Motor neuron (in vitro differentiated cells): ENCODE measurements around the gene TAF6. TPM values are rescaled to one million over a fixed set of nuclear protein-coding genes. Genes with fewer than 3 reads are reported as not detected.

Source experiments
- ATAC-seq, 8 experiments: fragments of 200-7000 bp; cut with Tn5 transposase; replicated peaks in 6 of 8; 2 replicates each; pipeline ENCODE4 v1.8.0; 2021; ENCODE audit warnings: mild to moderate bottlenecking in 8 of 8, moderate library complexity in 8 of 8
- H3K27ac ChIP-seq, 2 donors: fragments of 250-450 bp; sonication (Bioruptor Pico); 2 replicates each; pipeline ENCODE4 v1.9.0; 2021; ENCODE audit warnings: antibody characterized with exemption in 2 of 2, mild to moderate bottlenecking in 2 of 2, moderate library complexity in 1 of 2
- H3K4me1 ChIP-seq, 2 donors: fragments of 250-450 bp; sonication (Bioruptor Pico); replicated peaks in 1 of 2; 2 replicates each; pipeline ENCODE4 v1.6.1; 2021; ENCODE audit warnings: antibody characterized with exemption in 2 of 2, mild to moderate bottlenecking in 2 of 2, moderate library complexity in 1 of 2
- H3K4me3 ChIP-seq, 5 donors: fragments of 250-450 bp; sonication (Bioruptor Pico); 2 replicates each; pipeline ENCODE4 v1.9.0; 2021; ENCODE audit warnings: antibody characterized with exemption in 5 of 5, mild to moderate bottlenecking in 5 of 5, moderate library complexity in 4 of 5
- WGBS, 10 experiments: fragments of 450-650 bp; shearing (Covaris generic); methylation state at CpG; one replicate each; pipeline ENCODE4 v1.0.0; 2022; 5-methylcytosine and 5-hydroxymethylcytosine counted together
- in situ Hi-C, 9 experiments: fragments of 400-800 bp; cut with MboI; loops; one replicate each; pipeline ENCODE4 v1.15.0; 2021; ENCODE audit warnings: low sequenced_read_pairs in 9 of 9, low pct_unique_long_range_greater_than_20kb in 2 of 9; ENCODE audit not compliant: unreplicated experiment in 9 of 9
- total RNA-seq, 8 experiments: library from RNA; unstranded; fragments of 300-600 nt; gene quantifications; 2 replicates each; pipeline versions ENCODE4 v1.2.3 to v1.2.4, GENCODE V29; 2022

TAF6 gene
- total RNA-seq, 8 experiments from 2014 or later: 18.0 to 49.1 (median 33.5) TPM

DNA sequence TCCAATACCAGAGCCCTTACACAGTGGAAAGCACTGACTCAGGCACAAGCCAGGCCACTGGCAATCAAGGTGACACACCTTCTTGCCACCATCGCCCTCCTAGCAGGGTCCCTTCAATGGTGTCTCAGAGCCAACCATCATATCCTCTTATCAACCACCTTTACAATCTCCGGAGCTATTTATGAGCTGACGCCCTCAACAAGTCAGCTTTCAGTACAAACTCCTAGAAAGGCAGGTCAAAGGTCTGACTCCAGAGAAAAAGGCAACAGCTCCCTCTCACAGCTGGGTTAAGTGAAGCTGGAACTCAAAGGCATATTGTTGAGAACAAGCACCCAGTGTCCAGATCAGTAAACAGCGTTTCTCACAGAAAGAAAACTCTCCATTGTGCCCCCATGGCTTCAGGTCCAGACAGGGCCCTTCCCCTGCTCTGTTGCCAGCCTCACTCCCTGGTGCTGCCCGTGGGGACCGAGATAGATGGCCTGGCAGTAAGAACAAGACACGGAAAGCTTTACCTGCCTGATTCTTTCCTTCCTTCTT lies 40.1 kb downstream of the TAF6 start:
- 67 to 100% (median 94%) methylated on average over 1 to 6 of the region's 7 CpGs; no CpG with 5 or more reads in 1 of the 10 experiments for WGBS, 10 experiments
- peaks cover 8 to 12% of the 10 kb centered on the region in 2 donors for H3K4me1 ChIP-seq
- ATAC-seq: no peak
- in situ Hi-C loops: no loop called here
- H3K27ac ChIP-seq: no peak overlapping the region
- no peak overlapping the region for H3K4me3 ChIP-seq

DNA sequence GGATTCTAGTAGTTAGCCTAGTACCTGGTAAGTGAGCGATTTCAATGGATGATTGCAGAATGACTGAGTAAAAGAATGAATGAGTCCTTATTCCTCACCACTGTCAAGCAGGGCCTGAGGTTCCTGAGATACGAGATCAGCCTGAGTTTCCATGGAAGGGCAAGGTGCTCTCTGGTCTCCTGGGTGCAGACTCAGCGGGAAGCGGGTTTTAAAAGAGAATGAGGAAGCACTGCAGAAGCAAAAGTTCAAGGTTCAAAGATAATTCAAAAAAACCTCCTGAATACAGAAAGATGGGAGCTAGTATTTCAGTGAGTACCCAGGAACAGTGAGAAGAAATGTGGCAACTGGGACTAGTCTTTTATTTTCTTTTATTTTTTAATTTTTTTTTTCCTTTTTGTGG lies 42.0 kb downstream of the TAF6 start:
- no peak overlapping the region for H3K27ac ChIP-seq
- H3K4me3 ChIP-seq: no peak overlapping the region
- 80 to 100% (median 97%) methylated on average over 1 to 4 of the region's 4 CpGs; no CpG with 5 or more reads in 2 of the 10 experiments for WGBS, 10 experiments
- ATAC-seq: no peak
- peaks cover 6 to 8% of the 10 kb centered on the region in 2 donors for H3K4me1 ChIP-seq
- in situ Hi-C loops: no loop called here

DNA sequence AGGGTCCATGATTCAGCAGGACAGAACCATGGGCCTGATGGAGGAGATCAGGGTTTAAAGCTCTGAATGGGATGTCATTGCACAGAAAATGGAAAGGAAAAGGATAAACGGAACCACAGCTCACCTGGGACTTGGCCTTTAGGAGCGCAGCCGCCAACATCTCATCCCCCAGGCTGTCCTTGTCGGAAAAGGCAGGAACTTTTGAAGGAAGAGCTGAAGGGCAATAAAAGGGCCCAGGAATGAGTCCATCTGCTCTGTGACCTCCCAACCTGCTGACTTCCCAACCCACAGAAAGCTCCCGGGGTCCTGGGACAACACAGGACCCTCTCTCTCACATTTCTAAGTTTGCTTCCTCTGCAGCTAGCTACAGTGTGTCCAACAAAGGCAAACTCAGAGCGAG lies 43.7 kb downstream of the TAF6 start:
- no peak for ATAC-seq
- WGBS, 10 experiments: 96 to 100% (median 100%) methylated on average over 1 to 6 of the region's 6 CpGs; no CpG with 5 or more reads in 2 of the 10 experiments
- H3K27ac ChIP-seq: no peak overlapping the region
- peaks cover 5 to 6% of the 10 kb centered on the region in 2 donors for H3K4me1 ChIP-seq
- in situ Hi-C loops: no loop called here
- no peak overlapping the region for H3K4me3 ChIP-seq

DNA sequence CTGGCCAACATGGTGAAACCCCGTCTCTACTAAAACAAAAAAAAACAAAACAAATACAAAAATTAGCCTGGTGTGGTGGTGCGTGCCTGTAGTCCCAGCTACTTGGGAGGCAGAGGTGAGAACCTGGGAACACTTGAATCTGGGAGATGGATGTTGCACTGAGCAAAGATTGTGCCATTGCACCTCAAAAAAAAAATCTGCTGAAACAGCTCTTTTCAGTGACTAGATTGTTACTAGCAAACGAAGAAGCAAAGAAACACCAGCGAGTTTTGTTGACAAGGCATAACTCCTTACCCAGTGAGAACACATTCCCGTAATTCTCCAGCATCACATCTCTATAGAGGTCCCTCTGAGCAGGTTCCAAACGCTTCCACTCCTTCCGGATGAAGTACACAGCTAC lies 44.3 kb downstream of the TAF6 start:
- WGBS, 10 experiments: 82 to 100% (median 98%) methylated on average over 1 to 7 of the region's 7 CpGs; no CpG with 5 or more reads in 2 of the 10 experiments
- H3K27ac ChIP-seq: no peak overlapping the region
- no peak overlapping the region for H3K4me3 ChIP-seq
- no peak for ATAC-seq
- peaks cover 0 to under 1% of the 10 kb centered on the region in 2 donors for H3K4me1 ChIP-seq
- in situ Hi-C loops: no loop called here

DNA sequence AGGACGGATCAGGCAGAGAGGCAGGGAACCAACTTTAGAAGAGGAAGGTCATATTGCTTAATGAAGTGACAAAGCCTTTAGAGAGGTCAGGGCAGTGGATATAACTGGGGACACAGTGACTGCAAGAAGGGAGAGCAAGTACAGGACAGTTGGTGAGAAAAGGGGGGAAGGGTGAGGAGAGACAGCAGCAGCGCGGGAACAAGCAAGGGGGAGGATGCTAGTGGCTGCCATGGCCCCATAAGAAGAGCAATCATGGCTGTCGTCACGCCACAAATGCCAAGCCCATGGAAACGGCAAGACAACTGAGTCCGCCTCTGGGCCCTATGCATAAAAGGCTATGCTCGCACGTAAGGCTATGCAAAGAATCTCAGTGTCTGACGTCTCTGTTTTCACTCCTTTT lies 46.7 kb downstream of the TAF6 start:
- Histone ChIP-seq H3K4me3 (no peak overlapping the region), H3K4me1 (no peaks in the 10 kb centered on the region), H3K27ac (no peak overlapping the region)
- in situ Hi-C loops: no loop called here
- ATAC-seq: no peak
- 91 to 100% (median 95%) methylated on average over 4 to 9 of the region's 10 CpGs for WGBS, 10 experiments

DNA sequence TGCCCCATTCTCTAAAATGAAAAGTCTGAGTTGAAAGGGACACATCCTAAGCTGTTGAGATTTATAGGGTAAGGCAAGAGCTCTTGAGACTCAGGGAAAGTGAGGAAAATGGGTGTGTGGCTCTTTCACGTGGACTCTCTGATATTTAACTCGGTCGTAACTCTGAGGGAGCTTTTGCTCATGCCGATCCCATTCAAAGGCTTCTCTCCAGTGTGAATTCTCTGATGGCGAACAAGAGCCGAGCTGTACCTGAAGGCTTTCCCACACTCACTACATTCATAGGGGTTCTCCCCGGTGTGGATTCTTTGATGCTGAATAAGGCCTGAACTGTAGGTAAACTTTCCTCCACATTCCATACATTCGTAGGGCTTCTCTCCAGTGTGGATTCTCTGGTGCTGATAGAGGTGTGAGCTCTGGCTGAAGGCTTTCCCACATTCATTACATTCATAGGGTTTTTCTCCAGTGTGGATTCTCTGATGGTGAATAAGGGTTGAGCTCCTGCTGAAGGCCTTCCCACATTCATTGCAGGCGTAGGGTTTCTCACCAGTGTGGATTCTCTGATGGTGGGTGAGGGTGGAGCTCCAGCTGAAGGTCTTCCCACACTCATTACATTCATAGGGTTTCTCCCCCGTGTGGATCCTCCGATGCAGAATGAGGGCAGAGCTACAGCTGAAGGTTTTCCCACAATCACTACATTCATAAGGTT lies 48.0 kb downstream of the TAF6 start:
- in situ Hi-C loops: no loop called here
- H3K4me1 ChIP-seq: no peaks in the 10 kb centered on the region
- WGBS, 10 experiments: 92 to 100% (median 99%) methylated on average over 1 to 10 of the region's 11 CpGs; no CpG with 5 or more reads in 1 of the 10 experiments
- no peak overlapping the region for H3K4me3 ChIP-seq
- no peak overlapping the region for H3K27ac ChIP-seq
- ATAC-seq: no peak

DNA sequence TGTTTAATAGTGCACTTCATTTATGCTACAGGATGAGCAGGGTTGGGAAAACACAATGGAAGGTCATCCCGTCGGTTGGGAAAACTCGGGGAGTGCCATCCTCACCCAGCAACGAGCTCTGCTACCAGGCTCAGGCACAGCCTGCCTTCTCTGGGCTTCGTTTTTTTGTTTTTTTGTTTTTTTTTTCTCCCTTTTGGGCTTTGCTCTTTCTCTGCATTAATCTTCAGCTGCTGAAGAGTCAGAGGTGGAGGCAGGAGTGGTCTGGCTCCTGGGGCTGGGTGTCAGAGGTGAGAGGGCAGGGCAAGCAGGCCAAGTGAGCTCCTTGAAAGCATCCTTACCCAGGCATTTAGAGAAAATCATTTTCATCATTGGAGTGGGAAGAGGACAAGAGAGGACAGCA lies 49.2 kb downstream of the TAF6 start:
- in situ Hi-C loops: no loop called here
- WGBS, 10 experiments: 80 to 100% (median 93%) methylated on average over 1 to 5 of the region's 5 CpGs; no CpG with 5 or more reads in 6 of the 10 experiments
- Histone ChIP-seq H3K27ac (no peak overlapping the region), H3K4me1 (no peaks in the 10 kb centered on the region), H3K4me3 (no peak overlapping the region)
- ATAC-seq: no peak

DNA sequence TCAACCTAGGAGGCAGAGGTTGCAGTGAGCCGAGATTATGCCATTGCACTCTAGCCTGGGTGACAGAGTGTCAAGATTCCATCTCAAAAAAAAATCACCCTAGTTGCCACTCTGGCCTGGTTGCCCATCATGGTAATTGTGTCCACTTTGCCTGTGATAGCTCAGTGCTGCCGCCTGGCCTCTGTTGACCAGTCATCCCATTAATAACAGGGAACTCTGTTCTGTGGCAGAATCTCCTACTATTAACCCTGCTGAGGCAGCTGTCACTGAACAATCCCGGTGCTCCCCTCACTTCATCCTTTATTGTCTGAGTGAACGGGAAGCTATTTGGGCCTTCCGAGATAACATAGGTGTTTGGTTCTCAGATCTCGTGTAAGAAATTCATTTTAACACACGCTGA lies 52.2 kb downstream of the TAF6 start:
- no peaks in the 10 kb centered on the region for H3K4me1 ChIP-seq
- WGBS, 10 experiments: 82 to 100% (median 93%) methylated on average over 1 to 5 of the region's 7 CpGs; no CpG with 5 or more reads in 1 of the 10 experiments
- no peak overlapping the region for H3K4me3 ChIP-seq
- no peak overlapping the region for H3K27ac ChIP-seq
- no peak for ATAC-seq
- in situ Hi-C loops: no loop called here

DNA sequence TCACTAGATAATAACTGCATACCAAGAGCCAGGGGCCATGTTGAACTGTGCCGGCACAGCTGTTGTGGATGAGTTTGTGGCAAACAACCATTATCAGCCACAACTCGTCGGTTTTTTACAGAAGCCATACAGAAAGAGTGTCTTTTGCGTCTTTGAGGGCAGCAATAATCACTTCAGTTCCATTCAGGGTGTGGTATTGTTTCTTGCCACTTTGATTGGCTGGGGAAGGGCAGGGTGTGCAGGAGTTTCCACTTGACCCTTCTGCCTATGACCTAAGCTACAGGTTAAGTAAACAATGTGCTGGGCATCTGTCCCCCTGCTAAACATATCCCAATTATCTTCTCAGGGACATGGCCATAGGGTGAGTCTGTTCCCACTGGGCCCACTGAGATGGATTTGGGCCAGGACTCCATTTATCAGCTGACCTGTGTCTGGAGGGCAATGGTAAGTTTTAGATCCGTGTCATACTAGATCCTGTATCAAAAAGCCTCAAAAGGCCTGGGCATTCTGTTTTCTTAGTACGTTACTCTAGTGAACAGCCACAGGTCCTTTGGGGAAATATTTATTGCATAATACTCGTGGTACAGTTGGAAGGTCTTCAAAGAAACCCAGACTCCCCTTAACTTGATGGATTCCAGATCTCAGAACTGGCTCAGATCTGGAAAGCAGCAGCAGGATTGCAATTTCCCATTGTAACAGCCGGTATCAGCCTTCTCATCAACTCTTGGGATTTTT lies 53.5 kb downstream of the TAF6 start:
- in situ Hi-C loops: no loop called here
- no peaks in the 10 kb centered on the region for H3K4me1 ChIP-seq
- no peak overlapping the region for H3K27ac ChIP-seq
- WGBS, 10 experiments: 22 to 95% (median 89%) methylated on average over 2 to 7 of the region's 8 CpGs; no CpG with 5 or more reads in 1 of the 10 experiments
- no peak overlapping the region for H3K4me3 ChIP-seq
- peak in 3 of 8 experiments; percentile 3 to 32 (median 17) for ATAC-seq

DNA sequence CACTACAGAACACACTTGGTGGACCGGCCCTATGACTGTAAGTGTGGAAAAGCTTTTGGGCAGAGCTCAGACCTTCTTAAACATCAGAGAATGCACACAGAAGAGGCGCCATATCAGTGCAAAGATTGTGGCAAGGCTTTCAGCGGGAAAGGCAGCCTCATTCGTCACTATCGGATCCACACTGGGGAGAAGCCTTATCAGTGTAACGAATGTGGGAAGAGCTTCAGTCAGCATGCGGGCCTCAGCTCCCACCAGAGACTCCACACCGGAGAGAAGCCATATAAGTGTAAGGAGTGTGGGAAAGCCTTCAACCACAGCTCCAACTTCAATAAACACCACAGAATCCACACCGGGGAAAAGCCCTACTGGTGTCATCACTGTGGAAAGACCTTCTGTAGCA lies 55.0 kb downstream of the TAF6 start:
- H3K27ac ChIP-seq: no peak overlapping the region
- WGBS, 10 experiments: 87 to 100% (median 96%) methylated on average over 2 to 5 of the region's 9 CpGs; no CpG with 5 or more reads in 5 of the 10 experiments
- no peaks in the 10 kb centered on the region for H3K4me1 ChIP-seq
- H3K4me3 ChIP-seq: no peak overlapping the region
- in situ Hi-C loops: no loop called here
- ATAC-seq: no peak

DNA sequence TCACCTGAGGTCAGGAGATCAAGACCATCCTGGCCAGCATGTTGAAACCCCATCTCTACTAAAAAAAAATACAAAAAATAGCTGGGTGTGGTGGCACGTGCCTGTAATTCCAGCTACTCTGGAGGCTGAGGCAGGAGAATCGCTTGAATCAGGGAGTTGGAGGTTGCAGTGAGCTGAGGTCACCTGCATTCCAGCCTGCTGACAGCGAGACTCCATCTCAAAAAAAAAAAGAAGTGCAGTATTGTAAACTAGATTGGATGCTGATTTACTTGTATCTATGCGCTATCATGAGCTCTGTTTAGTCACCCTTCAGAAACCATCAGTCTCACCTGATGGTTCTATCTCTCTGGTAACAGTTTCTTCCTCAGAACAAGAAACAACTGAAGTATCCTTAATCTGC lies 55.8 kb downstream of the TAF6 start:
- no peak for ATAC-seq
- in situ Hi-C loops: no loop called here
- WGBS, 10 experiments: 79 to 100% (median 100%) methylated on average over 1 to 4 of the region's 4 CpGs; no CpG with 5 or more reads in 2 of the 10 experiments

DNA sequence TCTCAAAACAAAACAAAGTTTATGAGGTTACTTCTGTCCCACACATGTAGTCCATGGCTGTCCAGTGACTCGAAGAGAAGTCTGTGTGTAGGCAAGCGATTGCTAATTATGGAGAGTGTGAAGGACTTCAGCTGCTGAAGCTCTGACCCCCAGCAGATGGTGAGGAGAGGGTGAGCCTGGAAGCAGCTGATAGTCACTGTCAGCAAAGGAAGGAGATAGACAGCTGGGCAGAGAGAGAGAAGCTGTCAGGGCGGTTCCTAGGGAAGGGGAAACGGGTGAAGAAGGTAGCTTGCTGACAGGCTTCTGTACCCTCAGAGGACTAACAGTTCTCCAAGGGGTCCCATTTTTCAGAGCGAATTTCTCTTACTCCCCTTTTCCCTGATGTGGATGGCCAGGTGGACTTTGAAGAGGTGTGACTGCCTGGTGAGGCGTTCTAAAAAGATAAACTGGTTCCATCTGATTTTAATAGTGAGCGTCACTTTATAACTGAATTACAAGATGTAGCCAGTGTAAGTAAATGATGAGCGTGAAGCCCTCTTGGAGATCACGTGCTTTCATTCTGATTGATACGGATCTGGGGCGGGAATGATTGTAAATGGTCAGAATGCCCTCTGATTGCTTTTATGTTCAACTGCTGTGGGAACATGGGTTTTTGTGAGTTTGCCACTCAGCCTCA lies 57.5 kb downstream of the TAF6 start:
- no peaks in the 10 kb centered on the region for H3K4me1 ChIP-seq
- no peak for ATAC-seq
- no peak overlapping the region for H3K4me3 ChIP-seq
- in situ Hi-C loops: no loop called here
- WGBS, 10 experiments: 81 to 100% (median 95%) methylated on average over 2 to 10 of the region's 11 CpGs
- no peak overlapping the region for H3K27ac ChIP-seq

More for the DNA sequence above, 55.8 kb downstream of the TAF6 start:
- Histone ChIP-seq H3K4me3 (no peak overlapping the region), H3K4me1 (no peaks in the 10 kb centered on the region), H3K27ac (no peak overlapping the region)

DNA sequence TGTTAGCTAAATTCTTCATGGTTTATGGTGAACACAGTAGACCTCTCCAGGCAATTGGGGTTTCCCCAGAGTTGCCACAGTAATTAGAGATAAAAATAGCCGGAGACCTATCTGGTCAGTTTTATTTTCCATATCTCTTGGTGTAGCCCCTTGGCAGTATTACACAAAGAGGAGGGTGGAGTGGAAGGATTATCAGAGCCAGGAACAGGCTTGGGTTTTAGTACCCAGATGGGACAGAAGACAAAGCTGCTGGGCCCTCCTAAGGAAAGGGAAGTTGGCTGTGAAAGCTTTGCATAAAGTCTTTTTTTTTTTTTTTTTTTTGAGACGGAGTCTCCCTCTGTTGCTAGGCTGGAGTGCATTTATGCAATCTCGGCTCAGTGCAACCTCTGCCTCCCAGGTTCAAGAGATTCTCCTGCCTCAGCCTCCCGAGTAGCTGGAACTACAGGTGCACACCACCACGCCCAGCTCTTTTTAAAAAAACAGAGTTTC lies 59.9 kb downstream of the TAF6 start:
- no peak for ATAC-seq
- in situ Hi-C loops: no loop called here
- 67 to 100% (median 93%) methylated on average over 1 to 5 of the region's 5 CpGs for WGBS, 10 experiments
- Histone ChIP-seq H3K4me1 (no peaks in the 10 kb centered on the region), H3K27ac (no peak overlapping the region), H3K4me3 (no peak overlapping the region)
